Measurements from ENCODE around the gene BET1L.

- no peak for TF ChIP-seq CTCF (IDR thresholded peaks at IDR 0.05)
- no peak for TF ChIP-seq POLR2AphosphoS5 (IDR thresholded peaks at IDR 0.05; ENCODE audit: low read depth, low read length)
- no peak for TF ChIP-seq RAD21 (IDR thresholded peaks at IDR 0.05; ENCODE audit: low read length)
Measured at GRCh38 chr11:199004-199581, 8.1 kb downstream of the BET1L start.
